Smooth muscle cell of the brain vasculature (primary cell): ENCODE data around the gene ICOSLG.
"Not testable (repeated sequence)": the region's sequence is repeated elsewhere in the genome, so short reads cannot be mapped to it uniquely, and the experiment has no call there.

Experiments
- DNase-seq: peaks from one replicate; pipeline ENCODE4 v3.0.0-alpha.2; 2012; ENCODE audit warnings: low read depth, low spot score

Gene ICOSLG

DNA sequence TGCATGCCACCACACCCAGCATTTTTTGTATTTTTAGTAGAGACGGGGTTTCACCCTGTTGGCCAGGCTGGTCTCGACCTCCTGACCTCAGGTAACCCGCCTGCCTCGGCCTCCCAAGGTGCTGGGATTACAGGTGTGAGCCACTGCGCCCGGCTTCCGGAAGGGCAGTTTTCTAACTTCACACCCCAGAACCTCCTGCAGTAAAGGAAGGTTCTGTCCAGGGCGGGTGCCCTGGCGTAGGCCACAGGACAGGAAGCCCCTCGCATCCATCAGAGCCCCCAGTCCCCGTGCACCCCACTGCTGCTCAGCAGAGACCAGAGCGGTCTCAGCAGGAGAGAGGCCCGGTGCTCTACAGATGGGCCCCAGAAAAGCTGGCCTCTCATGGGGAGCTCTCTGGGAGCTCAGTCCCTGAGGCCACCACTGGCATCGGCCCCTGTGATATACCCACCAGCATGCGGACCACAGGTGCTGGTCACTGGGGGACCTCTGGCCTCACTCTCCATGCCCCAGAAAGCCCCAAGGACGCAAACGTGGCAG lies 25.1 kb upstream of the ICOSLG start:
- no peak for DNase-seq

DNA sequence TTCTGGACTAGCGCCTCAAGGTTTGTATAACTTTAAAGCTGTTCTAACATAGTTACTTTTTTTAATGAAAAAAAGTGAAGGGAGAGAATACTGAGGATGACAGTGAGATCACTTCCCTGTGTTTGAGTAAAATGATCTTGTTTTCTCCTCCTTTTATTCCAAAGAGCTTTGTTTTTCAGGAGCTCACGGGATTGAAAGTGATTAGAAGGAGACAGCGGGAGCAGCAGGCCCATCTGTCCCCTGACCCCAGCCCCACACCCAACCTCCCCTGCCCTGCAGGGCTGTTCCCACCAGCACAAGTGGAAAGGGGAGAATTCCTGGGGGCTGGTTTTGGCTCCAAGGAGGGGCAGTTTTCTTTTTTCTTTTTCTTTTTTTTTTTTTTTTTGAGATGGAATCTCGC lies 23.0 kb upstream of the ICOSLG start:
- no peak for DNase-seq

DNA sequence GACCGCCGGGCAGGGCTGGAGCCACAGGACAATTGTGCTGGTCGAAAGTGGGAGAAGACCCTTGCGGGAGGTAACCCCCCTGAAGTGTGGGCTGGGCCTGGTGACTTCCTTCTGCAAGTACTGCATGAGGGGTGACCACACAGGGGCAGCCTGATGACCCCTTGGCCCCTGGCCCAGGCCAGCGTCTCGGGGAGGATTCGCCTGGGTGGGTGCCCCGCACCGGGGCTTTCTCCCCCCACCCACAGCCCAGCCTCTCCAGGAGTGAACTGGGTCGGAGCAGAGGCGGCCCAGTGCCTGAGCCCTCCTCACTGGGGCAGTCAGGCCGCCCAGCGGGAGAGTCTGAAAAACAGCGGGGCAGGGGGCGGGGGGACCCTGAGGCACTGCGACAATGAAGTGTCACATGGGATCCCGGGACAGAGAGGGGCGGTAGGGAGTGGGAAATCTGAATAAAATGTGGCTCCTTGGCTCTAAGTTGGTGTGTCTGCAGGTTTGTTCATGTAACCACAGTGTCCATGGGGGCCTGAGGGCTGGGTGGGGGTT lies 22.5 kb upstream of the ICOSLG start:
- DNase-seq: no peak

DNA sequence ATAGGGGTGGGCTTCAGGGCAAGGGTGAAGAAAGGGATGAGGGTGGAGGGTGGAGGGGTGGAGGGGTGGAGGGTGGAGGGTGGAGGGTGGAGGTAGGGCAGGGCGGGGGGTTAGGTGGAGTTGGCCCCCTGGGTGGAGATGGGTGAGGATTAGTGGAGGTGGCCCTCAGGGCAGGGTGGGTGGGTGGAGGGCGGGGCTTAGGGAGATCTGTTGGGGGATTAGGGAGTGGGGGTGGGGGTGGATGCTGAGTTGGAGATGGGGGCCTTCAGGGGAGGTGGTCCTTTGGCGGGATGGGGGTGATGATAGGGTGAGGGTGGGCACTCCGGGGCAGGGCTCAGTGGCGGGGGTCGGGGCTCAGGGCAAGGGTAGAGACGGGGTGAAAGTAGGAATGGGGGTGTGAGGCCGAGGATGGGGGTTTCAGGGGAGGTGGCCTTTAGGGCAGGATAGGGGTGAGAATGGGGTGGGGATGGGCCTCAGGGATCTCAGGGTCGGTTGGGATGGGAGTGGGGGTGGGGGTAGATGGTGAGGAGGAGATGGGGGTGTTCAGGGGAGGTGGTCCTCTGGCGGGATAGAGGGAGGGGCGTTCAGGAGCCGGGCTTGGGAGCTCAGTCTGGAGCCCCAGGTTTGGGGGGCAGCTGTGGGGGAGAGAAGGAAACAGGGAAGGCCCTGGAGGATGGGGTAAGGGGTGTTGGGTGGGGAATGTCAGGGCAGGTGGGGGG lies 21.8 kb upstream of the ICOSLG start:
- DNase-seq: no peak

DNA sequence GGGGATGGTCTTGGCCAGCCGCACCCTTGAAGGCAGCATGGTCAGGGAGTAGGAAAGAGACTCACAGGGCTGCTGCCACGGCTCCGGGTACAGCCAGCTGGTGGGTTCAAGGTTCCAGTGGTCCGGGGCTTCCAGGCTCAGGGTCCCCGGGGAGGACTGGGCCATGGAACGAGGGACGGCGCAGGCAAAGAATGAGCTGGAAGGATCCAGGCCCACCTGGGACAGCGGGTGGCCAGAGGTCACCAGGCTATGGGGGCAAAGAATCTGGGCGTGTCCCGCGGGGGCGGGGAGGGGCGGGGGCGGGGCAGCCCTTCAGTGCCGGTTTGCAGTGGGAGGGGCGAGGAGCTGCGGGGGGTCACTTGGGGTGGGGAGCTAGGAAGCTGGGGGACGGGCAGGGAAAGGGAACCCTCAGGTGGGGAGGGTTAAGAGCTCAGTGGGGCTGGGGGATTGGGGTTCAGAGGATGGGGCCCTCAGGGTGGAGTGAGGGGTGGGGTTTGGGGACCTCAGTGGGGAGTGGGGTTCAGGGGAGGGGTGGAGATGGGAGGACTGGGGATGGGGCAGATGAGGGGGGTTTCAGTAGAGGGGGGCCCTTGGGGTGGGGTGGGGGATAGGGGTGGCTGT lies 21.0 kb upstream of the ICOSLG start, which contains the start of gene DNMT3L:
Gene DNMT3L, minus strand, starts transcription at position 223 of the 621 bp plus-strand sequence. CDS start 638 bp downstream, outside the sequence.
- no peak for DNase-seq

DNA sequence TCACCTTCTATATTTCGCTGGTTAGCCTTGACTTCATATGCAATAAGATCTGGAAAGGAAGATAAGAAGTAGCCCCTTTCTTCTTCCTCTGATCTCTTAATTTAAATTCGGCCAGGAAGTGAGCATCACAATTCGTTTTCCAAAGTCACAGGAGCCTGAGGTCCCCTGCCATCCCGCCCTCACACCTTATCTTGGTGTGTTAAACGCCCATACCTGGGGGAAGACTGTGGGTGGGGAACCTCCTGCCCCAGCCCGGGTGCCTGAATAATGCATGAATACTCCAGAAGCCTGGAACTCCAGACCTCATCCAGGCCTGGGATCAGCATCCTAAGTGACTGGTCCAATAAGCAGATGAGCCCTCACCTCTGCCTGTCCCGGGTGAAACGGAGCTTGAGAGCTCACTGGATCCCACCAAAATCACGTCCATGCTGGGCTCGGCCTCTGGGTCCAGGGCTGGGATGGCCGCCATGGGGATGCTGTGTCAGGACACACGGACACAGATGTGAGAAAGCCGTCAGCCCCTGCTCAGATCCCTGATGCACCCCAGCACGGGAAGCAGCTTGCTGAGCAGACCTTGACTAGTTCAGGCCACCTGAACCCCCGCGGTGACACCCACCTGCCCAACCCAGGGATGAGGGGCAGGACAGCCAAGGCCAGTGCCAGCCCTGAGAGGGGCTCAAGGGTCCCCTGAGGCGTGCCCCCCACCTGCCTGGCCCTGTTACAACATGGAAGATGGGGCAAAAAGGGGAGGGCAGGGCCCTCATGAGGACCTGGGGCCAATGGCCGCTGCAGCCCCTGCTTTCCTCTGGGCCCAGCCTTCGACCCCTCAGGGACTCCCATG lies 20.3 kb upstream of the ICOSLG start:
- no peak for DNase-seq

DNA sequence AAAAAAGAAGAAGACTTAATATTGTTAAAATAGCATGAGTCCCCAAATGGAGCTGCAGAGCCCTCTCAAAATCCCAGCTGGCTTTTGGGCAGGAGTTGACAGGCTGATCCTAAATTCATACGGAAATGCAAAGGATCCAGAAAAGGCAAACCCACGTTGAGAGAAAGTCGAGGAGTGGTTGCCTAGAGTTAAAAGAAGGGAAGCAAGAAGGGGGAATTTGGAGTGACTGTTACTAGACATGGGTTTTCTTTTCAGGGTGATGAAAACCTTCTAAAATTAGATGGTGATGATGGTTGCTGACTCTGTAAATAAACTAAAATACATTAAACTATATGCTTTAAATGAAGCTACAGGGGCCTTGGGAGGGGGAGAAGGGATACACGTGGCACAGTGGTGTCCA lies 19.3 kb upstream of the ICOSLG start:
- DNase-seq: no peak

DNA sequence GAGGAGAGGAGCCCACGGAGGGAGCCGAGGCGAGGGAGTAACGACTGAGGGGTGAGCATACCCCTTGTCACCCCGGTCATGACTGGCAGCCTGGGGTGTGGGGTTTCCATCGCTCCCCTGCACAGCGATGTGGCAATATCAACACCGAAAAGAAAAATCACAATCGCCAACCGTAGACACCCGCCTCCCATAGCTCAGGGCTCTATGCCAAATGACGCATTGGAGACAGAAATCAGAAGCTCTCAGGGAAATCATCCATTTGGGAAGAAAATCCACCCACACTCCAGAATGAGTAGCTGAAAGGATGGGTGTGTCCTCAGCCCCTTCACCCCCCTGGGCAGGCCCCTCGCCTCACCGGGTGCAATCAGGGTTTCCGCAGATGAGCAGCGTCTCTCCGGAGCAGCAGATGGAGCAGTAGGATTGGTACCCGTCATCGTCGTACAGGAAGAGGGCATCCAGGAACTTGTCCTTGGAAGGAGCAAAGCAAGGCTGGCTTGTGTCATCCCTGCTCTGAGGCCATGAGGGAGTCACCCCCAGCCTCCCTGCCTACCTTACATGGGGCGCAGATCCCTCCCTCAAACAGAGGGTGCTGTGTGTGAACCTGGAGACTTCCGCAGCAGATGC lies 18.5 kb upstream of the ICOSLG start:
- DNase-seq: no peak

DNA sequence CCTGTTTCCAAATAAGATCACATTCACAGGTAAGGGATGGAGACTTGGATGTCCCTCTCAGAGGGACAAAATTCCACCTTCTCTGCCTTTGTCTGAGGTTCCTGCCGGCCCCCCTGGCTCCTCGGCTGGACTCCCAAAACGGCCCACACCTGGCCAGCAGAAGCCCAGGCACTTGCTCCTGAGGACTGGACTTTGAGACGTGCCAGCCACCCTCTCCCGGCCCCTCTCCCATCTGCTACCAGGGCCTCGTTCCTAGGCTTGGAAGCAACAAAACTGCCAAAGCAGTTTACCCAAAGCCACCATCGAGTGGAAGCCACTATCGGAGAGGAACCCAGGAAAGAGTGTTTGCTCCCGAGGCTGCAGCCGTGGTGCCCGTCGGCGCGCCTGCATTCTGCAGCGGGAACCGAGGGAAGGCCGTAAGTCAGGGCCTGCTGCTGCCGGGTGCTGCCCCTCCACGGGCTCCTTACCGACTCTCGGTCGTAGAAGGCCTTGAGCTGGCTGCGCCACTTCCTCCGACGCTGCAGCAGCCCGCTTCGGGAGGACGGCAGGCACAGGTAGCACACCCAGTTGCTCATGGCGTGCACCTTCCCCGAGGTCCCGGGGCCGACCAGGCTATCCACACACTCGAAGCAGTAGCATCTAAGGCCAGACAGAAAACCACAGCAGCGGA lies 17.4 kb upstream of the ICOSLG start:
- no peak for DNase-seq

DNA sequence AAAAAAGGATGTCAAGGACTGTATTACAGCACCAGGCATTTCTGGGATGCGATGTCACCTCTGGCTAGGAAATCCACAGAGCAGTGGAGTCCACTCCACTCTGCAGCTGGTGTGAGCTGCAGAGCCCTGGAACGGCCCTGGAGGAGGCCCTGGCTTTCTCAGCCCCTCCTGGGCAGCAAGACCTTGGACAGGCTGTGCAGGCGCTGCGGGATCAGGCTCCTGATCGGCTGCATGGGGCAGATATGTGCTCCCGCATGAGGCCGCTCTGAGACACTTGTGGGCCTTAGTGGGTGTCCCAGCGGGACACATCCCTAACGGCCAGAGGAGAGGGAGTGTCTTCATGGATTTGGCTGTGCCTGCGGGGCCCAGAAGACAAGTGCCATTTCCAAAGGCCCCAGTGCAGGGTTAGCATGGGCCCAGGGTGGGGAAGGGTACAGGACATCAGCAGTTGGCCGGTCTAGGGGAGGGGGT lies 14.8 kb upstream of the ICOSLG start:
- DNase-seq: no peak

DNA sequence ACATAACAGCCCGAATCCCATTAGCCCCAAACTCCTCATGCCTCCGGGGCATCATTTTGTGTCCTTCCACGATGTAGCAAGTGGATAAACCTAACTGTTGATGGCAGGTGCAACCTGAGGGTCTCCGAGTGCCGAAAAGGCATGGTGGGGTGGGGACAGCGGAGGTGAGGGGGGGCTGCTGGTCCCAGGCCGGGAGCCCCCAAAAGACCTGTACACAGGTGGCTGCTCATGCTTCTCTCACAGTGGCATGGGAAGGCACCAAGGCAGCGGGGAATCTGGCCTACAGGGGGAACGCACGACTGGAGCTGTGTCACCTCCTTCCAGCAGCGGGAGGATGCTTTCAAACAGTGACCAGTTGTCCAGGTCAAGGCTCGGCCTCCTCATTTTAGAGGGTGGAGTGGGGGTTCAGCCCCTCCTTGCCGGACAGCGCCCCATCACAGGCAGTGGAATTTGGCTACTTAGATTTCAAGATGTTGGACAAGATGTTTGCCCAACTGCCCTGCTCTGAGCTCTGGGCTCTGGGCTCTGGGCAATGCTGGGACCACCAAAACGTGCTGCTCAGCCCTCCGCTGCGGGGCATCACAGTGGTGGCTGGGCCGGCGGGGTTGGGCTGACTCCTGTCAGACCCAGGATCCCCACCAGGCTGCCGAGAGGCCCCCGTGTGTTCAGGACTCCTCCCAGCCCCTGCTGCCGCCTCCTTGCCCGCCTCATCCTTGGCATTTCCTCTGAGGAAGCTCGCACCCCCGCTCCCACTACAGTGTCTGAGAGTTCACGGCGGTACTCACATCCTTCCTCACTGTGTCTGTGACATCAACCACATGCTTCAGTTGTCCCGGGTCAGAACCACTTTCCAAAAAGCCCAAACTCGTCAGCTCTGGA lies 13.3 kb upstream of the ICOSLG start:
- no peak for DNase-seq

DNA sequence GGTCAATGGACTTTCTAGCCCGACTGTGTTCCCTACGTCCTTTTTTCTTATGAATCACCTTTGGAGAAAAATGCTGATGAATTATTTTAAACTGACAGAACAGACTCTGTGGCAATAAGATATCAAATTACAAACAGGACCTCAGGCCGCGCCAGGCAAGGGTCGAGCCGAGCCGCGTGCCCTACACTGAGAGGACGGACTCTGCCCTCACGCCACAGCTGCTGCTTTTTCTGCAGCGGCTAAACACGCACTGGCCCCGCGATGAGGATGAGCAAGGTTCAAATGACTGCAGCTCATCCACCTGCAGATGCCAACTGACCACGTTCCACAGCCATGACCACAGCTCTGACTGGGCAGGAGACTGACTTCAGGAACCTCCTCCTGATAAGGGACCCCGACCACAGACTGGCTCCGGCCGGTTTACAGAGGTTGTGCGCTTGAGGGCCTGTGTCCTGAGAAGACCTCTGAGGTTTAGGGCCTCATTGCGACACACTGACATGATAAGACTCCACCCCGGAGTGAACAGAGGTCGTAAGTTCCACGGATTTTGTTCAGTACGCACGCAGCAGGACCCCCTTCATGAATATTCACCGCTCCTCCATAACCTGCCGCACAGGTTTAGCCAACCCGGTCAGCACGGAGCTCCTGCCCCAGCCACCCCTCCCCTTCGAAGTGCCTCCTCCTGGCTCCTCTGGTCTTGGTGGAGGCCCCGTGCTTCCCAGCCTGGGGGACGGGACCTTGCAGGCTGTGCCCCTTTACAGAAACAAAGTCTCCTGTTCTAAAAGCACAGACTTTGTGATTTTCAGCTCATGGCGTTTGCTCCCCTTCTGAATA lies 8.7 kb upstream of the ICOSLG start:
- DNase-seq: not testable (repeated sequence)

DNA sequence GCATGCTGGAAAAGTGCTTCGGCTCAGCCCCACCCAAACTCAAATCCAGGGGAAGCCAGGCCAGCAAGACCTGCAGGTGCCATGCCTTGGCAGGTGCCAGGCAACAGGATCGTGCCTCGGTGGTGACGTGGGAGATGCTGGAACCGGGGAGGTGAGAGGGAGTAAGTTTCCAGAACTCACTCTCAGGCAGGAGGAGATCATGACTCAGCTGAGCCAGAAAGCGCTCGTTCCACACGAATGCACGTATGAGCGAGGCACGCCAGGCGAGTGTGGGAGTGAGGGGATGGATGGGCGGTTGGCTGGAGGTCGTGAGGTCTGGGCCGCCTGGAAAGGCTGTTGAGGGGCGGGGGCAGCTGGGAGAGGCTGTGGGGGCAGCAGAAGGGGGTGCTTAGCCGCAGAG lies 7.2 kb upstream of the ICOSLG start:
- DNase-seq: not testable (repeated sequence)

DNA sequence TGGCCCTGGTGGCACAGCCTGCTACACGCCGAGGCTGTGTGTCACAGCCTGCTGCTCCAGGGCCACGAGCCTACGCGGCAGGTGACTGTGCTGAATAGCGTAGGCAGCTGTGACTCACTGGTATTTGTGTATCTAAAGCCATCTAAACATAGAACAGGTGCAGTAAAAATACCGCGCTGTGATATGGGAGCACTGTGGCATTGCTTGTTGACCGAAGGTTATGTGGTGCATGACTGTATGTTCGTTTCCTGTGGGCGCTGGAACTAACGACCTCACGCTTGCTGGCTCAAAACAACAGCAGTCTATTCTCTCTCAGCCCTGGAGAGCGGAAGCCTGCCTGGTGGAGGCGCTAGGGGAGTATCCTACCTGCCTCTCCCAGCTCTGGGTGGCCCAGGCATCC lies 3.2 kb upstream of the ICOSLG start:
- DNase-seq: not testable (repeated sequence)

DNA sequence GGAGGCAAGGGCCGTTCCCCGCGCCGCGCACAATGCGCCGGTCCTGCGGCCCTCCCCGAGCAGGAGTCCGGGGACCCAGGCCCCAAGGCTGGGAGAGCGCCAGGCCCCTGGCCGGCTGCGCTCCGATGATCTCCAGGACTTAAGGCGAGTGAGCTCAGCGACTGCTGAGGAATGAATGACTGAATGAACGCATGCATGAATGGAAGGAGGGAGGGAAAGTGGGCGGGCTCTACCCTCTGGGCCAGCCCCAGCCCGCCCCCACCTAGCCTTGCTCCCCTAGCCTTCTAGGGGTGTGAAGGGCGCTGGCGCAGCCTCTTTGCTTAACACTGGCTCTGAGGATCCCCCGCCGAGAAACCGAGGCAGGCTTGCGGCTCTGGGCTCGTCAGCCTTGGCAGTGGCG lies 538 bp upstream of the ICOSLG start:
- DNase-seq: not testable (repeated sequence)

DNA sequence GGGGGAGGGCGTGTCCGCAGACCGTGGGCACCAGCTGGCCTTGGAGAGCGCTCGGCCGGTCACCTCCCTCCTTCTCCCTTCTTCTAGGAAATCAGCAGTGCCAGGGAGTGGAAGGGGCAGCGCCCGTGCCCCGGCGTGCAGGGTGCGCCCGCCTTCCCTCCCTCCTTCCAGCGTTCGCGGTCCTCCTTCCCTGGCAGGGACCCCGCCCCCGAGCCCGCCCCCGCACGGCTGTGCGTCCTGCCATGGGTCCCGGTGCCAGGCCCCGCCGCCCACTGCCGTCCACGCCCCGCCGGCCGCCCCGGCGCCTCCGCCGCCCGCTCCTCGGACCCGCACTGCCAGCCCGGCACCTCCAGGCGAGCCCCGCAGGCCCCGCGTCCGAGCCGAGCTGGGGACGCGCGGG lies 390 bp downstream of the ICOSLG start:
- not testable (repeated sequence) for DNase-seq

DNA sequence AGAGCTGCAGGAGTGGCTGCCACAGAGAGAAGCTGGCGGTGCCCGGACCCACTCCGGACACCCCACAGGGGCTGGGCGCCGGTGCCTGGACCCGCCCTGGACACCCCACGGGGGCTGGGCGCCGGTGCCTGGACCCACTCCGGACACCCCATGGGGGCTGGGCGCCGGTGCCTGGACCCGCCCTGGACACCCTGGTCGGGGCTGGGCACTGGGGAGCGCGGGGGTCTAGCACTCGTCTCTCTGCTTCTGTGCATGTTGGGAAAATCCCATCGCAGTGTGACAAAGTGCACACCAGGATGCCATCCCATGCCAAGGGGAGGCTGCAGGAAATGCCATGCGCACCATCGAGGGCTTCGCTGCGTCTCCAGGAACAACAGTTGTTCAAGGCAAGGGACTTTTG lies 11.2 kb downstream of the ICOSLG start:
- not testable (repeated sequence) for DNase-seq

DNA sequence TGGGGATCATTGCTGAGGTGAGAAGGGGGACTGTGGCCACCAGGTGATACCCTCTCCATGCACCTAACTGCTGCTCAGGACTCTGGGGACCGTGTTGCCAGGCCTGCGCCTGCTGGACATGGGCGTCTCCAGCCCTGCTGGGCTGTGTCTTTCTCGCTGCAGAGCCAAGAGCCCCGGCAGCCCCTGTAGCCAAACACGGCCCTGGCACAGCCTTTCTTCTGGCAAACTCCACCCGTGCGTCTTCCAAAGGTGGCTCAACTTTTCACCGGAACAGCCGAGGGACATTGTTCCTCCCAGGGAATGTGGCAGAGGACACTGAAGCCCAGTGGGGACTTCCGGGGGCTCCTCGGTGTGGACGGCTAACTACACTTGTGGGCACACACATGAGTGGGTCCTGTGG lies 12.6 kb downstream of the ICOSLG start:
- DNase-seq: not testable (repeated sequence)

DNA sequence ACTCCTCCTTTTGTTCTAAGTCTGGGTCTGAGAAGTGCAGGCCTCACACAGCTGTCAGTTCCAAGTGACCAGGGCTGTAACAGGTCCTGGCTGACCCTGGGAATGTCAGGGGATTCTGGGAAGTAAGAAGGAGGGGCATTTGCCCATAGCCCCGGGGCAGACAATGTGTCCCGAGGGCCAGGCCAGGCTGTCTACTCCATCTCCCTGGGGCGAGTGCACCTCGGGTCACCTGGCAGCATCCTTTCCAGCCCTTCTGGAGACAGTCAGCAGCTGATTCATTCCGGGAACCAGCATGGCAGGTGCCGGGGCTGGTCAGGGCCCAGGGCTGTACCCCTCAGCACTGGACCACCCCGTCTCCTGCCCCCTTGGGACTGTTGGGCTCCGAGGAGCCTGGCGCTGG lies 13.1 kb downstream of the ICOSLG start:
- not testable (repeated sequence) for DNase-seq
